ENCODE results near the gene PHF13. TPM values are rescaled to one million over a fixed set of nuclear protein-coding genes. Genes with fewer than 3 reads are reported as not detected.
A peak's percentile ranks its signal among the peaks of the same experiment; 100 is the strongest.

PHF13 gene
- total and polyA plus RNA-seq, 10 of the 15 experiments (the other 5 are each of a cell fraction or from before 2014, with no cell fraction given) = 0.87 to 15.4 (median 5.1) TPM

- no peak for TF ChIP-seq ZBTB33 (IDR thresholded peaks at IDR 0.05)
- no peak for TF ChIP-seq HDAC6 (IDR thresholded peaks at IDR 0.05; ENCODE audit: unreplicated experiment)
- no peak for TF ChIP-seq WRNIP1 (IDR thresholded peaks at IDR 0.05; ENCODE audit: borderline replicate concordance, low read depth, low read length)
- no peak for TF ChIP-seq RFX5 (IDR thresholded peaks at IDR 0.05; ENCODE audit: low read depth, low read length)
- TF ChIP-seq SREBF2 (IDR thresholded peaks at IDR 0.05; ENCODE audit: low read length) = no peak
- no peak for TF ChIP-seq POLR2A (IDR thresholded peaks at IDR 0.05; ENCODE audit: low read depth, low read length)
- no peak for TF ChIP-seq SREBF1 (IDR thresholded peaks at IDR 0.05; ENCODE audit: low read length)
- no peak for TF ChIP-seq HSF1 (IDR thresholded peaks at IDR 0.05; ENCODE audit: low read depth, low read length)
Measured at GRCh38 chr1:6645018-6645417, 31.5 kb downstream of the PHF13 start (continued).

DNA sequence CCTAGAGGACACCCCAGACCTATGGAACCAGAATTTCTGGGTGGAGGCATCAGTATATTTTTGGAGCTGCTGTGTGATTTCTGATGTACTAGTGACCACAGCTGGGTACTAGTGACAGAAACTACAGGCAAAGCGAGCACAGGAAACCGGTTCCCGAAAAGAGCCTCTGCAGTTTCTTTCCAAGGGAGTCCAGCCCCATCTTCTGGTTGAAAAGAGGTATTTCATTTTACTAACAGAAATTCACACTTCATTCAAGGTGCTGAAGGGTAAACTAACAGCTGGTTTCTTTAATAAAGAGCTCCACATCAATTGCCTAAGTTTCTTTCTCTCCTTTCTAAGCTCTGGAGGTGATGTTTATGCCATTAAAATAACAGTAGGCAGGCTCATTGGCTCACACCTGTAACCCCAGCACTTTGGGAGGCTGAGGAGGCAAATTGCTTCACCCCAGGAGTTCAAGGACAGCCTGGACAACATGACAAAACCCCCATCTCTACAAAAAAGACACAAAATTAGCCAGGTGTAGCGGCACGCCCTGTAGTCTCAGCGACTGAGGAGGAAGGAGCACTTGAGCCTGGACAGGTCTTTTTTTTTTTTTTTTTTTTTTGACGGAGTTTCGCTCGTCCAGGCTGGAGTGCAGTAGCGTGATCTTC is 33.1 kb downstream of the PHF13 start:
- DNase-seq (ENCODE audit: low read depth, low spot score) (no peak), ATAC-seq (peak; percentile 61), FAIRE-seq (peak; percentile 69)
- no peak overlapping the region for H3K4me3 ChIP-seq
- 72% methylated on average over 9 of the region's 10 CpGs for WGBS (ENCODE audit: insufficient coverage, insufficient replicate concordance, low lambda C conversion rate, missing lambda C conversion rate)
- no peaks in the 10 kb centered on the region for H3K27me3 ChIP-seq (replicated peaks in 1 of 2; ENCODE audit: control insufficient read depth in 2 of 2, insufficient read depth in 2 of 2, low read length in 1 of 2)
- H3K9ac ChIP-seq (ENCODE audit: control insufficient read depth, insufficient read depth, low read length) = no peak overlapping the region
- ChIA-PET POLR2A (interaction anchor here (0.6 kb wide), 1 partner anchor 109 kb away, joined by 12 read pairs; no protein-coding TSS in a partner anchor), CTCF (interaction anchor here (0.7 to 3.5 kb wide), 18 partner anchors 9 to 171 kb away, joined by 3 to 19 read pairs (median 4); partner anchors contain the start of genes NOL9, PLEKHG5, TAS1R1 and THAP3), SMC1A (ENCODE audit: uncharacterized antibody, unreplicated experiment) (interaction anchor here (0.8 to 1.2 kb wide), 3 partner anchors 9 to 400 kb away, joined by 3 read pairs; no protein-coding TSS in a partner anchor), RAD21 (ENCODE audit: unreplicated experiment) (interaction anchor here (0.8 to 2.0 kb wide), 3 partner anchors 67 to 156 kb away, joined by 3 to 5 read pairs (median 4); partner anchors contain the start of genes PLEKHG5 and ZBTB48)
- H3K9me3 ChIP-seq (replicated peaks; ENCODE audit: control insufficient read depth, insufficient read depth, low read length) = no peaks in the 10 kb centered on the region
- intact Hi-C loops (cut with micrococcal nuclease; ENCODE audit: unreplicated experiment) = loop anchor here (2.0 kb wide), 1 partner anchor 162 kb away; no protein-coding TSS in a partner anchor
- no peaks in the 10 kb centered on the region; the same call in 1 of the 2 replicates for H4K20me1 ChIP-seq (ENCODE audit: control insufficient read depth, insufficient read depth)
- H3K36me3 ChIP-seq (ENCODE audit: control insufficient read depth in 2 of 2, insufficient read depth in 2 of 2, low read length in 1 of 2) = peaks cover 14 to 19% of the 10 kb centered on the region in 2 experiments
- H2AFZ ChIP-seq (ENCODE audit: control insufficient read depth, low read depth, low read length) = no peak overlapping the region
- H3K79me2 ChIP-seq (ENCODE audit: control insufficient read depth, insufficient read depth, low read length) = no peaks in the 10 kb centered on the region
- no peak overlapping the region for H3K4me2 ChIP-seq (ENCODE audit: control insufficient read depth, insufficient read depth)
- H3K27ac ChIP-seq (ENCODE audit: control insufficient read depth, insufficient read depth) = no peak overlapping the region
- in situ Hi-C loops (cut with MboI) = no loop called here
- TSS peak; percentile 45 for BruUV-seq (replicated peaks)
- no peaks in the 10 kb centered on the region for H3K4me1 ChIP-seq (ENCODE audit: control insufficient read depth, insufficient read depth, low read length)
- TF ChIP-seq, protein P1, sequence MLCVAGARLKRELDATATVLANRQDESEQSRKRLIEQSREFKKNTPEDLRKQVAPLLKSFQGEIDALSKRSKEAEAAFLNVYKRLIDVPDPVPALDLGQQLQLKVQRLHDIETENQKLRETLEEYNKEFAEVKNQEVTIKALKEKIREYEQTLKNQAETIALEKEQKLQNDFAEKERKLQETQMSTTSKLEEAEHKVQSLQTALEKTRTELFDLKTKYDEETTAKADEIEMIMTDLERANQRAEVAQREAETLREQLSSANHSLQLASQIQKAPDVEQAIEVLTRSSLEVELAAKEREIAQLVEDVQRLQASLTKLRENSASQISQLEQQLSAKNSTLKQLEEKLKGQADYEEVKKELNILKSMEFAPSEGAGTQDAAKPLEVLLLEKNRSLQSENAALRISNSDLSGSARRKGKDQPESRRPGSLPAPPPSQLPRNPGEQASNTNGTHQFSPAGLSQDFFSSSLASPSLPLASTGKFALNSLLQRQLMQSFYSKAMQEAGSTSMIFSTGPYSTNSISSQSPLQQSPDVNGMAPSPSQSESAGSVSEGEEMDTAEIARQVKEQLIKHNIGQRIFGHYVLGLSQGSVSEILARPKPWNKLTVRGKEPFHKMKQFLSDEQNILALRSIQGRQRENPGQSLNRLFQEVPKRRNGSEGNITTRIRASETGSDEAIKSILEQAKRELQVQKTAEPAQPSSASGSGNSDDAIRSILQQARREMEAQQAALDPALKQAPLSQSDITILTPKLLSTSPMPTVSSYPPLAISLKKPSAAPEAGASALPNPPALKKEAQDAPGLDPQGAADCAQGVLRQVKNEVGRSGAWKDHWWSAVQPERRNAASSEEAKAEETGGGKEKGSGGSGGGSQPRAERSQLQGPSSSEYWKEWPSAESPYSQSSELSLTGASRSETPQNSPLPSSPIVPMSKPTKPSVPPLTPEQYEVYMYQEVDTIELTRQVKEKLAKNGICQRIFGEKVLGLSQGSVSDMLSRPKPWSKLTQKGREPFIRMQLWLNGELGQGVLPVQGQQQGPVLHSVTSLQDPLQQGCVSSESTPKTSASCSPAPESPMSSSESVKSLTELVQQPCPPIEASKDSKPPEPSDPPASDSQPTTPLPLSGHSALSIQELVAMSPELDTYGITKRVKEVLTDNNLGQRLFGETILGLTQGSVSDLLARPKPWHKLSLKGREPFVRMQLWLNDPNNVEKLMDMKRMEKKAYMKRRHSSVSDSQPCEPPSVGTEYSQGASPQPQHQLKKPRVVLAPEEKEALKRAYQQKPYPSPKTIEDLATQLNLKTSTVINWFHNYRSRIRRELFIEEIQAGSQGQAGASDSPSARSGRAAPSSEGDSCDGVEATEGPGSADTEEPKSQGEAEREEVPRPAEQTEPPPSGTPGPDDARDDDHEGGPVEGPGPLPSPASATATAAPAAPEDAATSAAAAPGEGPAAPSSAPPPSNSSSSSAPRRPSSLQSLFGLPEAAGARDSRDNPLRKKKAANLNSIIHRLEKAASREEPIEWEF (IDR thresholded peaks at IDR 0.05; ENCODE audit: insufficient replicate concordance, low read depth, low read length) = no peak
- TF ChIP-seq USF1 (IDR thresholded peaks at IDR 0.05; ENCODE audit: borderline replicate concordance, extremely low read length, insufficient read depth, low read depth, low read length) (no peak), RAD21 (IDR thresholded peaks at IDR 0.05; ENCODE audit: insufficient read depth, low read depth, low read length) (peak; percentile 75)
